Adipose tissue (tissue), 3 donors: ENCODE measurements around the gene HTR7. TPM values are rescaled to one million over a fixed set of nuclear protein-coding genes. Genes with fewer than 3 reads are reported as not detected.
"Not testable (repeated sequence)": the region's sequence is repeated elsewhere in the genome, so short reads cannot be mapped to it uniquely, and the experiment has no call there.

Source experiments
- H3K27ac ChIP-seq: one replicate; pipeline ENCODE4 v1.5.1; 2013; ENCODE audit warnings: low read depth, low read length
- WGBS, 3 donors: extraction: QIAGEN DNeasy Blood & Tissue Kit; methylation state at CpG; one replicate each; pipeline ENCODE4 v1.1.7; 2013; 5-methylcytosine and 5-hydroxymethylcytosine counted together
- polyA plus RNA-seq, 3 donors: library from polyadenylated mRNA; stranded (reverse); fragments of 200-250 nt; gene quantifications; one replicate each; pipeline ENCODE4 v1.2.3, GENCODE V29; 2013
- donor health status: healthy with polysubstance abuse.
- donor health status: Bipolar disorder and iron deficiency.
- donor health status: healthy.

Gene HTR7
- polyA plus RNA-seq, 3 donors: 0.06 to 0.16 TPM; not detected in 1

DNA sequence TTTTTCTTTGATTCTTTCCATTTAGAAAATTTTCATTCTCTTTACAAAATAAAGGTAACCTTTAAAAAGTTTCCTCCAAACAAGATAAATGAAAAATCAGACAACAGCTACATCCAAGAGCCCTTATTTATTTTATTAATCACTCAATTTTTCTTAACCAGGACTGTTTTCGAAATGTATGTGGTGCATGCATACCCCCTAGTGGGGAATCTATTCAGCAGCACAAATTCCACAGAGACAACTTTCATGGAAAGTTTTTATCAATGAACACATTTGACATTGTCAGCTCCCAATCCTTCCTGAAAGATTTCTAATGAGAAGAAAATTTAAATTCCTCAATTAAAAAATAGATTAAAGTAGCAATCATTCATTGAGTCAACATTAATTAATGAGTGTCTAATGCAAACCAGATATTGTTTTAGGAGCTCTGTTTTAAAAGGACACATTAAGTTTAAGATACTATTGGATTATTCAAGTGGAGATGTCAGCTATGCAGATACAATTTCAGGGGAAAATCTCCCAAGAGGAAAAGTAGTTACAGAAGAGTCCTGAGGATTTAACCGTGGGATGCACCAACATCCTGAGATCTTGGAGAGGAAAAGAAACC is 5.2 kb upstream of the HTR7 start:
- 16 to 35% (median 27%) methylated on average over 2 of the region's 2 CpGs for WGBS, 3 donors
- H3K27ac ChIP-seq: no peak overlapping the region

DNA sequence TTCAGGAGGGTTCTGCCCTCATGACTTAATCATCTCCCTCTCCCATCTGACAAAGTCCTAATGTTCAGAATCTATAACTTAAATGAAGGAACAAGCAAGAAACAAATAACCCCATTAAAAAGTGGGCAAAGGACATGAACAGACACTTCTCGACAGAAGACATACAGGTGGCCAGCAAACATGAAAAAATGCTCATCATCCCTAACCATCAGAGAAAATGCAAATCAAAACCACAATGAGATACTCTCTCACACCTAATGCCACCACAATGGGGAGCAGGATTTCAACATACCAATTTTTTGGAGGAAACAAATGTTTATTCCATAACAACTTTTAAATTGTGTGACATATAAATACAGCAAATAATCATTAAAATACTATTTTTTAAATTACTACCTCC is 3.0 kb upstream of the HTR7 start:
- no peak overlapping the region for H3K27ac ChIP-seq
- WGBS, 3 donors: 65 to 91% (median 85%) methylated on average over 1 of the region's 1 CpG

DNA sequence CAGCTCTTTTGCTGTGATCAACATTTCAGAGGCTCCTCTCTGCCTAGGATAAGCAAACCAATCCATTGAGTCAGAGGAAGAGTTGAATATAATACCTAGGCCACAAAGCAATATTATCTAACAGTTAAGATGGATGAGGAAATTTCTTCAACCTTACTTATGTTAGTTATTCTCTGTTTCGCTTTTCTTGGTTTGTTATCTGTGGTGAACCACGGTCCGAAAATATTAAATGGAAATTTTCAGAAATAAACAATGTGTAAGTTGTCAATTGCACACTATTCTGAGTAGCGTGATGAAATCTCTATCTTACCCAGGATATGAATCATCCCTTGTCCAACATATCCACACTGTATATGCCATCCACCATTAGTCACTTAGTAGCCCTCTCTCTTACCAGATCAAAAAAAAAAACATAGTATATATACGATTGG is 1.5 kb upstream of the HTR7 start:
- WGBS, 3 donors: 73 to 83% (median 74%) methylated on average over 5 of the region's 5 CpGs
- H3K27ac ChIP-seq: no peak overlapping the region

DNA sequence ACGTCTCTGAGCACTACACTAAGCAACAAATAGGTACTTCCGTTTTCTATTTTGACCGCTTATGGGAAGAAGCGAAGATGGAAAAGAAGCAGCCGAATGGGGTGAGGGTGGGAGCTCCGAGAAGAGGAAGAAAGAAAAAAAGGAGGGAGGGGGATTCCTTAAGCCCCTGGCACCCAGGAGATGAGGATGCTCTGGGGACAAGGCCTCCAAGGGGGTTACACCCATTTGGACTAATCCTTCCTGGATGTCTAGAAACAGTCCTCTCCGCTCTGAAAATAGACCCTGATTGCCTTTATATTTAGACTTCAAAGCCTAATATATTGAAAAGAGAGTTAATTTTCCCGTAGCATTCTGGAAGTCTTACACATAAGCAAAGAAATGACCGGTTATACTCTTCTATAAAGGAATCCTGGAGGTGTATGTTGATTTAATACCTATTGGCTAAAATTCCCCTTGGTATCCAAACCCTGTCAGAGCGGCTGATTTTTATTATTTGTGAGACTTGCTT is 676 bp upstream of the HTR7 start:
- no peak overlapping the region for H3K27ac ChIP-seq
- 33 to 45% (median 36%) methylated on average over 10 of the region's 10 CpGs for WGBS, 3 donors

GRCh38 chr10:90856964-90857634 is 740 bp downstream of the HTR7 start:
- 6 to 9% (median 7%) methylated on average over 56 to 59 of the region's 59 CpGs for WGBS, 3 donors
- H3K27ac ChIP-seq: no peak overlapping the region

DNA sequence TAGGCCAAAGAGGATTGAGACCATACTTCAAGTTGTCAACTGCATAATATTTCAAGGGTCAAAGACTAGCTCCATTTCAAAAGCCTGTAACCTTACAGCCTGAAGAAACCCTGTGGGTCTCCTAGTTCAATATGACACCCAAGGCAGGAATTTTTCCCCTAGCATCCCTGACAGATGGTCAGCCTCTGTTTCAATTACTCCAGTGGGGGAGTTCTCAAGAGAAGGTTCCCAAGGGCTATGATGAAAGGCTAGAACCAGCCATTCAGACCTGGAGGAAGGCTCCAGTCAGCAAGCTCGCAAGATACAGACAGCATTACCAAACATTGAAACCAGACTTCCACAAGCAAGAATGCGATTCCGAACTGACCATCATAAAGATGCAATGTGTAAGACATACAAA is 1.6 kb downstream of the HTR7 start:
- no peak overlapping the region for H3K27ac ChIP-seq
- 92 to 96% (median 93%) methylated on average over 3 of the region's 3 CpGs for WGBS, 3 donors

- H3K27ac ChIP-seq: no peak overlapping the region
- WGBS, 3 donors: 81 to 89% (median 85%) methylated on average over 3 of the region's 3 CpGs
Observed at GRCh38 chr10:90855126-90855525, 2.7 kb downstream of the HTR7 start.

- WGBS, 3 donors: 79 to 90% (median 83%) methylated on average over 1 of the region's 1 CpG
- H3K27ac ChIP-seq: no peak overlapping the region
Observed at GRCh38 chr10:90849956-90850749, 7.7 kb downstream of the HTR7 start.

- no peak overlapping the region for H3K27ac ChIP-seq
- WGBS, 3 donors: 4 to 9% (median 5%) methylated on average over 1 of the region's 1 CpG
Observed at GRCh38 chr10:90847436-90847835, 10.4 kb downstream of the HTR7 start.

DNA sequence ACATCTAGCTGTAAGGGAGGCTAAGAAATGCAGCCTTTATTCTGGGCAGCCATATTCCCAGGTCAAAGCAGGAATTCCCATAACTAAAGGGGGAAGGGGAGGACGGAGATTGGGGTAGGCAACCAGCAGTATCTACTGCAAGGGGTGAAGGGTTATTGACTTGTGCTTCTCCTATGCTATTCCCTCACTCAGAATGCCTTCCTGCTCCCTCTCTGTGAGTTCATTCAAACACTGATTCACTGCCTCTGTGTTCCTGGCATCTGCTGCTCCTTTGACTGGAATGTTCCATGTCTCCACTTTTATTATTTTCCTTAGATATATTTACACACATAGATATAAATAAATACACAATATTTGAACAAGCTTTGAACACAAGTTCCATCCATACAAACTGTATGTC is 11.1 kb downstream of the HTR7 start:
- no peak overlapping the region for H3K27ac ChIP-seq
- 64 to 76% (median 64%) methylated on average over 1 of the region's 1 CpG for WGBS, 3 donors

GRCh38 chr10:90845726-90846125 is 12.1 kb downstream of the HTR7 start:
- 65 to 85% (median 69%) methylated on average over 3 of the region's 3 CpGs for WGBS, 3 donors

DNA sequence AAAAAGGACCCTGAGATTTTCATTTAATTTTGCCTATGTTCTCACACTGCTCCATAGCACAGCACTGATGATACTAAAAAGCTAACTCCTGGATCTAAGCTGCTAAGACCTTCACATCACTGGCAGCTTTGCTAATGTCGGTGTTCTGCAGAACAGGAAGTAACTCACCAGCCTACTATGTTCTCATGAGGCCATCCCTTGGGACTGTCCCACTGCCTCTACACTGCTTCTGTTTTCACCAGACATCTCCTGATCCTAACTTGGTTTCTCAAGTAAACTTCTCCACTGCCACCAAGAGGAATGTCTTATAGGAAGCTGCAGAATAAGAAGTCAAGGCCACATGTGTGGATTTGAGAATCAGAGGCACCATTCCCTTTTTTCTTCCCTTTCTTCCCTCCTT is 15.1 kb downstream of the HTR7 start:
- no peak overlapping the region for H3K27ac ChIP-seq
- WGBS, 3 donors: 75 to 78% (median 76%) methylated on average over 1 of the region's 1 CpG

More at GRCh38 chr10:90845726-90846125, 12.1 kb downstream of the HTR7 start:
- no peak overlapping the region for H3K27ac ChIP-seq

DNA sequence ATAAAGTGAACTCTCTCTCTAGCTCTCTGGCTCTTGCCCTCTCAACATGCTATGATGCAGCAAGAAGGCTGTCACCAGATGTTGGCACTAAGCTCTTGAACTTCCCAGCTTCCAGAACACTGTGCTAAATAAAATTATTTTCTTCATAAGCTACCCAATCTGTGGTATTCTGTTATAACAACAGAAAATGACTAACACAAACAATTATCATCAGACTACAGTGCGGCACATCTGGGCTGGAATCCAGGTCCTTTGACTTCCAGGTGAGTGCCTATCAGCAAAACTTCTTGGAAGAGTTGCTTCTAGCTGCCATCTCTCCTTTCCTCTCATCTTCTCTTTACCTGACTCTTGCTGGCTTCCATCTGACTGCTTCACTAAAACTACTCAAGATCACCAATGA is 20.4 kb downstream of the HTR7 start:
- no peak overlapping the region for H3K27ac ChIP-seq
- 86 to 92% (median 91%) methylated on average over 1 of the region's 1 CpG for WGBS, 3 donors

GRCh38 chr10:90834326-90834725 is 23.5 kb downstream of the HTR7 start:
- no peak overlapping the region for H3K27ac ChIP-seq
- 73 to 85% (median 84%) methylated on average over 3 of the region's 3 CpGs for WGBS, 3 donors

- 90 to 95% (median 92%) methylated on average over 11 to 17 of the region's 17 CpGs for WGBS, 3 donors
- H3K27ac ChIP-seq: no peak overlapping the region
Observed at GRCh38 chr10:90832111-90832510, 25.7 kb downstream of the HTR7 start.

GRCh38 chr10:90822508-90822907 is 35.3 kb downstream of the HTR7 start:
- H3K27ac ChIP-seq: no peak overlapping the region
- 72 to 76% (median 75%) methylated on average over 1 of the region's 1 CpG for whole genome bisulfite sequencing, 3 donors

DNA sequence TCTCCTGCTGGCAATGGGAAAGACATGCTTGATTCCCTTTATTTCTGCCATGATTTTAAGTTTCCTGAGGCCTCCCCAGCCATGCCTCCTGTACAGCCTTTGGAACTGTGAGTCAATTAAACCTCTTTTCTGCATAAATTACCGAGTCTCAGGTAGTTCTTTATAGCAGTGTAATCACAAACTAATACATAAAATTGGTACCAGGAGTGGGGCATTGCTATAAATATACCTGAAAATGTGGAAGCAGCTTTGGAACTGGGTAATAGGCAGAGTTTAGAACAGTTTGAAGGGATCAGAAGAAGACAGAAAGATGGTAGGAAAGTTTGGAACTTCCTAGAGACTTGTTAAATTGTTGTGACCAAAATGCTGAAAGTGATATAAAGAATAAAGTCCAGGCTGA is 36.0 kb downstream of the HTR7 start:
- 41 to 61% (median 52%) methylated on average over 1 of the region's 1 CpG for WGBS, 3 donors
- not testable (repeated sequence) for H3K27ac ChIP-seq

DNA sequence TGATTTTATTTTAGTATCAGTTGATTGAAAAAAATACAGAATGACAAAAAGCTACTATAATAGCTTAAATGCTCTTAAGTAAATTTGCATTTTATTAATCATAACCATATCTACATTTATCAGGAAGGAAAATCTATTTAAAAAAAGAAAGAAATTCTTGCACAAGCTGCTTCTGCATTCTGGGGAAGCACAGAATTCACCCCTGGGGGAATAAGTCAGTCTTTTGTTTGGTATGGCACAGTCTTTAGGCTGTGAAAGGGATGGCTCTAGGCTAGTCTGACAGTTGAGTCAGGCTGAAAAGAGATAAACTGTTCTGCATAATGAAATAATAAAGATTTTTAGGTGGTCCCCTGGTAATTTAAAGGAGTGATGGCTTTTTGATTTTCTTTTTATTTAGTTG is 37.9 kb downstream of the HTR7 start:
- H3K27ac ChIP-seq: no peak overlapping the region

GRCh38 chr10:90818736-90819135 is 39.1 kb downstream of the HTR7 start:
- 12 to 54% (median 22%) methylated on average over 1 of the region's 1 CpG for WGBS, 3 donors
- H3K27ac ChIP-seq: no peak overlapping the region
